PC-3 (cell line): ENCODE measurements around the gene GSDMA. TPM values are rescaled to one million over a fixed set of nuclear protein-coding genes. Genes with fewer than 3 reads are reported as not detected.
A peak's percentile ranks its signal among the peaks of the same experiment; 100 is the strongest.

ENCODE experiments used
- ATAC-seq: fragments of 200-7000 bp; cut with Tn5 transposase; 2 replicates; pipeline ENCODE4 v1.9.1; 2020; ENCODE audit warnings: mild to moderate bottlenecking, moderate library complexity
- BruUV-seq: library from RNA; stranded (reverse); fragments of 400-500 nt; replicated peaks from 2 replicates; lab custom pipeline; 2021; lab: Mats Ljungman, UMichigan
- CTCF ChIA-PET: fragments of 300-600 bp; sonication (Branson Sonifier 250); formaldehyde crosslinking; loops from one replicate; lab custom pipeline; 2022; ENCODE audit warnings: antibody characterized with exemption; lab: Charles Lee
- POLR2A ChIA-PET: fragments of 300-600 bp; sonication (Branson Sonifier 250); formaldehyde crosslinking; loops from one replicate; lab custom pipeline; 2022; ENCODE audit warnings: antibody characterized with exemption; ENCODE audit not compliant: unreplicated experiment; lab: Charles Lee
- DNase-seq: peaks from one replicate; pipeline ENCODE4 v3.0.0-alpha.2; 2015
- H2AFZ ChIP-seq: fragments of 300-600 bp; sonication (generic); 2 replicates; pipeline ENCODE4 v1.6.0; 2016; ENCODE audit warnings: antibody characterized with exemption, low read length
- H3F3A ChIP-seq: fragments of 300-600 bp; sonication (generic); one replicate; pipeline ENCODE4 v1.6.0; 2017; ENCODE audit warnings: antibody characterized with exemption, low read length, control low read depth, mild to moderate bottlenecking; ENCODE audit not compliant: unreplicated experiment
- H3K27ac ChIP-seq: fragments of 300-600 bp; sonication (generic); 2 replicates; pipeline ENCODE4 v1.5.1; 2016; ENCODE audit warnings: mild to moderate bottlenecking, low read length
- H3K27me3 ChIP-seq: fragments of 300-600 bp; sonication (generic); 2 replicates; pipeline ENCODE4 v1.6.1; 2016; ENCODE audit warnings: low read length, mixed read lengths
- H3K36me3 ChIP-seq: fragments of 300-600 bp; sonication (generic); 2 replicates; pipeline ENCODE4 v1.6.1; 2016; ENCODE audit warnings: low read depth, mixed run types, low read length, mixed read lengths
- H3K4me1 ChIP-seq: fragments of 300-600 bp; sonication (generic); 2 replicates; pipeline ENCODE4 v1.5.1; 2016; ENCODE audit warnings: low read length; ENCODE audit not compliant: insufficient read depth
- H3K4me2 ChIP-seq: fragments of 300-600 bp; sonication (generic); 2 replicates; pipeline ENCODE4 v1.6.0; 2016; ENCODE audit warnings: low read length
- H3K4me3 ChIP-seq: fragments of 300-600 bp; sonication (generic); 2 replicates; pipeline ENCODE4 v1.5.1; 2016; ENCODE audit warnings: mild to moderate bottlenecking, low read length, mixed read lengths
- H3K79me2 ChIP-seq: fragments of 300-600 bp; sonication (generic); 2 replicates; pipeline ENCODE4 v1.6.1; 2017; ENCODE audit warnings: low read length, mixed read lengths
- H3K9ac ChIP-seq: fragments of 300-600 bp; sonication (generic); 2 replicates; pipeline ENCODE4 v1.6.0; 2016; ENCODE audit warnings: mild to moderate bottlenecking, low read length
- H3K9me2 ChIP-seq: fragments of 300-600 bp; sonication (generic); replicated peaks from 2 replicates; pipeline ENCODE4 v1.6.1; 2016; ENCODE audit warnings: mixed run types, low read length, mixed read lengths
- H3K9me3 ChIP-seq: fragments of 300-600 bp; sonication (generic); 2 replicates; pipeline ENCODE4 v1.6.1; 2016; ENCODE audit warnings: low read length, mixed read lengths
- H4K20me1 ChIP-seq: fragments of 300-600 bp; sonication (generic); 2 replicates; pipeline ENCODE4 v1.6.1; 2016; ENCODE audit warnings: low read length, mixed read lengths
- EZH2 ChIP-seq: fragments of 300-600 bp; sonication (generic); IDR thresholded peaks from one replicate; pipeline ENCODE4 v1.6.1; 2017; ENCODE audit warnings: antibody characterized with exemption, mild to moderate bottlenecking, low read length; ENCODE audit not compliant: unreplicated experiment
- EZH2phosphoT487 ChIP-seq: fragments of 300-600 bp; sonication (generic); IDR thresholded peaks from 2 replicates; pipeline ENCODE4 v1.6.1; 2018; ENCODE audit warnings: mild to moderate bottlenecking, antibody characterized with exemption, low read length, borderline replicate concordance
- intact Hi-C: fragments of 100-400 bp; cut with micrococcal nuclease; formaldehyde crosslinking; loops from 2 replicates; pipeline ENCODE4 v1.9.0; 2023
- total RNA-seq: library from RNA; depleted of rRNA; stranded (reverse); fragments of >200 nt; gene quantifications from 2 replicates; pipeline ENCODE4 v1.2.3, GENCODE V29; 2014
- TF ChIP-seq, protein P1 (sequence below): fragments of 300-600 bp; sonication (generic); conservative IDR thresholded peaks from 2 replicates; pipeline ENCODE4 v1.5.1; 2017; ENCODE audit warnings: antibody characterized with exemption, low read depth, mild to moderate bottlenecking, low read length

The GSDMA gene
- total RNA-seq, 1 experiment from 2014 or later = not detected

DNA sequence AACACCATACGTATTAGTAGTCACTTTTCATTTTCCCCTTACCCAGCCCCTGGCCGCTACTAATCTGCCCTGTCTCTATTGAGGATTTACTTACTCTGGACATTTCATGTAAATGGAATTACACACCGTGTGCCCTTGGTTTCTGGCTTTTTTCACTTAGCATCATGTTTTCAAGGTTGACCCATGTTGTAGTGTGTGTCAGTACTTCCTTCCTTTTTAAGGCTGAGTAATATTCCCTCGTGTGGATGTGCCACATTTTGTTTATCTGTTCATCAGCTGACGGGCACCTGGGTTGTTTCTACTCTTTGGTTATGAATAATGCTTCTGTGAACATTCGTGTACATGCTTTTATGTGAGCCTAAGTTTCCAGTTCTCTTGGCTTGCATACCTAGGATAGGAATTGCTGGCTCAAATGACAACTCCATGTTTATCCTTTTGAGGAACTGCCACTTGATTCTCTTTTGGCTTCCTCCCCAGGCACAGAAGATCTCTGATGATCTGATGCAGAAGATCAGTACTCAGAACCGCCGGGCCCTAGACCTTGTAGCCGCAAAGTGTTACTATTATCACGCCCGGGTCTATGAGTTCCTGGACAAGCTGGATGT, 25.5 kb downstream of the GSDMA start:
- Histone ChIP-seq H3K27ac (no peak overlapping the region), H3K27me3 (no peaks in the 10 kb centered on the region), H3F3A (no peaks in the 10 kb centered on the region), H3K9me2 (no peaks in the 10 kb centered on the region), H3K36me3 (peaks cover 61% of the 10 kb centered on the region), H3K4me1 (no peaks in the 10 kb centered on the region), H3K79me2 (peaks cover 5% of the 10 kb centered on the region), H3K4me2 (no peak overlapping the region), H3K9me3 (no peaks in the 10 kb centered on the region), H3K9ac (no peak overlapping the region), H3K4me3 (no peak overlapping the region), H2AFZ (no peak overlapping the region), H4K20me1 (0 out of 2 replicates have a peak, but pooled peaks cover 2% of the 10 kb centered on the region)
- ChIA-PET CTCF (no interaction called here), POLR2A (no interaction called here)
- intact Hi-C loops = no loop called here
- TF ChIP-seq EZH2phosphoT487 (no peak), EZH2 (no peak)
- TF ChIP-seq, protein P1, sequence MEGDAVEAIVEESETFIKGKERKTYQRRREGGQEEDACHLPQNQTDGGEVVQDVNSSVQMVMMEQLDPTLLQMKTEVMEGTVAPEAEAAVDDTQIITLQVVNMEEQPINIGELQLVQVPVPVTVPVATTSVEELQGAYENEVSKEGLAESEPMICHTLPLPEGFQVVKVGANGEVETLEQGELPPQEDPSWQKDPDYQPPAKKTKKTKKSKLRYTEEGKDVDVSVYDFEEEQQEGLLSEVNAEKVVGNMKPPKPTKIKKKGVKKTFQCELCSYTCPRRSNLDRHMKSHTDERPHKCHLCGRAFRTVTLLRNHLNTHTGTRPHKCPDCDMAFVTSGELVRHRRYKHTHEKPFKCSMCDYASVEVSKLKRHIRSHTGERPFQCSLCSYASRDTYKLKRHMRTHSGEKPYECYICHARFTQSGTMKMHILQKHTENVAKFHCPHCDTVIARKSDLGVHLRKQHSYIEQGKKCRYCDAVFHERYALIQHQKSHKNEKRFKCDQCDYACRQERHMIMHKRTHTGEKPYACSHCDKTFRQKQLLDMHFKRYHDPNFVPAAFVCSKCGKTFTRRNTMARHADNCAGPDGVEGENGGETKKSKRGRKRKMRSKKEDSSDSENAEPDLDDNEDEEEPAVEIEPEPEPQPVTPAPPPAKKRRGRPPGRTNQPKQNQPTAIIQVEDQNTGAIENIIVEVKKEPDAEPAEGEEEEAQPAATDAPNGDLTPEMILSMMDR = no peak
- BruUV-seq = no TSS peak
- DNase-seq (no peak), ATAC-seq (no peak)

GRCh38 chr17:39994448-39994847, 31.6 kb downstream of the GSDMA start:
- DNase-seq (no peak), ATAC-seq (no peak)
- no peak overlapping the region for H3K9ac ChIP-seq
- H3K79me2 ChIP-seq = no peaks in the 10 kb centered on the region
- H3F3A ChIP-seq = no peaks in the 10 kb centered on the region
- no peaks in the 10 kb centered on the region for H3K4me1 ChIP-seq
- no peak overlapping the region for H3K27ac ChIP-seq
- no peaks in the 10 kb centered on the region for H3K27me3 ChIP-seq
- H3K9me3 ChIP-seq = no peaks in the 10 kb centered on the region
- intact Hi-C loops = no loop called here
- no peaks in the 10 kb centered on the region for H3K9me2 ChIP-seq
- H3K36me3 ChIP-seq = peaks cover 44% of the 10 kb centered on the region
- BruUV-seq = no TSS peak
- H4K20me1 ChIP-seq = no peaks in the 10 kb centered on the region
- no peak overlapping the region for H2AFZ ChIP-seq
- TF ChIP-seq EZH2phosphoT487 (no peak), EZH2 (no peak)
- TF ChIP-seq, protein P1 = no peak
- H3K4me3 ChIP-seq = no peak overlapping the region
- CTCF ChIA-PET = no interaction called here
- POLR2A ChIA-PET = no interaction called here
- H3K4me2 ChIP-seq = no peak overlapping the region

GRCh38 chr17:39995438-39995837, 32.6 kb downstream of the GSDMA start:
- Histone ChIP-seq H3K9me3 (no peaks in the 10 kb centered on the region), H3K4me2 (no peak overlapping the region), H4K20me1 (no peaks in the 10 kb centered on the region), H3F3A (no peaks in the 10 kb centered on the region), H3K9ac (no peak overlapping the region), H3K27me3 (no peaks in the 10 kb centered on the region), H3K36me3 (peaks cover 35% of the 10 kb centered on the region), H3K9me2 (no peaks in the 10 kb centered on the region), H3K4me1 (no peaks in the 10 kb centered on the region), H3K27ac (no peak overlapping the region), H3K79me2 (no peaks in the 10 kb centered on the region), H3K4me3 (no peak overlapping the region), H2AFZ (no peak overlapping the region)
- POLR2A ChIA-PET = no interaction called here
- CTCF ChIA-PET = no interaction called here
- no peak for TF ChIP-seq EZH2
- no peak for TF ChIP-seq EZH2phosphoT487
- TF ChIP-seq, protein P1 = no peak
- peak; percentile 24; the same call in 1 of the 2 replicates for ATAC-seq
- intact Hi-C loops = no loop called here
- no TSS peak for BruUV-seq
- peak; percentile 27 for DNase-seq
